ENCODE data around the gene TRAPPC1.

GRCh38 chr17:7883781-7884386 lies 47.9 kb downstream of the TRAPPC1 start:
- TF ChIP-seq, protein P1, sequence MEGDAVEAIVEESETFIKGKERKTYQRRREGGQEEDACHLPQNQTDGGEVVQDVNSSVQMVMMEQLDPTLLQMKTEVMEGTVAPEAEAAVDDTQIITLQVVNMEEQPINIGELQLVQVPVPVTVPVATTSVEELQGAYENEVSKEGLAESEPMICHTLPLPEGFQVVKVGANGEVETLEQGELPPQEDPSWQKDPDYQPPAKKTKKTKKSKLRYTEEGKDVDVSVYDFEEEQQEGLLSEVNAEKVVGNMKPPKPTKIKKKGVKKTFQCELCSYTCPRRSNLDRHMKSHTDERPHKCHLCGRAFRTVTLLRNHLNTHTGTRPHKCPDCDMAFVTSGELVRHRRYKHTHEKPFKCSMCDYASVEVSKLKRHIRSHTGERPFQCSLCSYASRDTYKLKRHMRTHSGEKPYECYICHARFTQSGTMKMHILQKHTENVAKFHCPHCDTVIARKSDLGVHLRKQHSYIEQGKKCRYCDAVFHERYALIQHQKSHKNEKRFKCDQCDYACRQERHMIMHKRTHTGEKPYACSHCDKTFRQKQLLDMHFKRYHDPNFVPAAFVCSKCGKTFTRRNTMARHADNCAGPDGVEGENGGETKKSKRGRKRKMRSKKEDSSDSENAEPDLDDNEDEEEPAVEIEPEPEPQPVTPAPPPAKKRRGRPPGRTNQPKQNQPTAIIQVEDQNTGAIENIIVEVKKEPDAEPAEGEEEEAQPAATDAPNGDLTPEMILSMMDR (IDR thresholded peaks at IDR 0.05 in 8 of 11, conservative IDR thresholded peaks at IDR 0.05 in 3 of 11): no peak
- no peak for TF ChIP-seq POLR2AphosphoS5 (IDR thresholded peaks at IDR 0.05)

All from spleen (tissue), 7 donors.